22Rv1 (cell line): ENCODE results near the gene CLIP4.

Experiments
- H3K27ac ChIP-seq: fragments of 450-650 bp; 2 replicates; pipeline ENCODE4 v1.5.1; 2017
- ZFX ChIP-seq: fragments of 450-650 bp; IDR thresholded peaks from 2 replicates; pipeline ENCODE4 v1.6.1; 2017; ENCODE audit warnings: antibody characterized with exemption, borderline replicate concordance
- TF ChIP-seq, protein P1 (sequence below): fragments of 450-650 bp; IDR thresholded peaks from 2 replicates; pipeline ENCODE4 v1.5.1; 2017; ENCODE audit warnings: mild to moderate bottlenecking

Gene CLIP4

DNA sequence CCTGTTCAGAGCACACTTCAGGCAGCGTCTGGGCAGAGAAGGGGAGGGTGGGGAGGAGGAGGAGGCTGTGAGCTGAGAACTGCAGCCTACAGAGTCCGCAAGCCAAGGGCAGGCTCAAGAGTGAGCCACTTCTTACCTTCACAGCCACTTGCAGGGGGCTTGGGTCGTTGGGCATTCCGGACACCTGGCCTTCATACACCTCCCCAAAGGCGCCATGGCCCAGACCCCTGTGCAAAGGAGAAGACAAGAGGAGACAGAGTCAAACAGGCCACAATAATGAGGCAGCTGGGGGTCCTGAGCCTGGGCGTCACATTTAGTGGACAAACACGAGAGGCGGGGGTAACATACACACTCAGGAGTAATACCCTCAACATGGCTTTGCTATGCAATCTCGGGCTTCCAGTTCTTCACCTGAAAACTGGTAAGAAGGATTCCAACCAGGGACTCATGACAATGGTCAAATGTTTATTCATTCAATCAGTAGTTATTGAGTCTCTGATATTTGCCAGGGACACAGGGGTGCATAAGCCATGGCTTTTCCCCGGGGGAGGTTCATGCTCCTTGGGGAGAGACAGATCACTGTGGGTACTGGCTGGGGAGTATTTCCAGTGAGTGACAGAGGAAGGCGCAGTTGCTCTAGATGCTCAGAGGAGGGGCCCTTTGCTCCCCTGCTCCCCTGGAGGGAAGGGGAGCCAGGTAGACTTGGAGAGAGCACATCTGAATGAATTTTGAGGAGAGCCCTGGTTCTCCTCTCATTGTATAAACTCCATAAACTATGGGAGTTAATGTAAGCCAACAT is 107.4 kb downstream of the CLIP4 start:
- H3K27ac ChIP-seq: no peak overlapping the region
- TF ChIP-seq, protein P1, sequence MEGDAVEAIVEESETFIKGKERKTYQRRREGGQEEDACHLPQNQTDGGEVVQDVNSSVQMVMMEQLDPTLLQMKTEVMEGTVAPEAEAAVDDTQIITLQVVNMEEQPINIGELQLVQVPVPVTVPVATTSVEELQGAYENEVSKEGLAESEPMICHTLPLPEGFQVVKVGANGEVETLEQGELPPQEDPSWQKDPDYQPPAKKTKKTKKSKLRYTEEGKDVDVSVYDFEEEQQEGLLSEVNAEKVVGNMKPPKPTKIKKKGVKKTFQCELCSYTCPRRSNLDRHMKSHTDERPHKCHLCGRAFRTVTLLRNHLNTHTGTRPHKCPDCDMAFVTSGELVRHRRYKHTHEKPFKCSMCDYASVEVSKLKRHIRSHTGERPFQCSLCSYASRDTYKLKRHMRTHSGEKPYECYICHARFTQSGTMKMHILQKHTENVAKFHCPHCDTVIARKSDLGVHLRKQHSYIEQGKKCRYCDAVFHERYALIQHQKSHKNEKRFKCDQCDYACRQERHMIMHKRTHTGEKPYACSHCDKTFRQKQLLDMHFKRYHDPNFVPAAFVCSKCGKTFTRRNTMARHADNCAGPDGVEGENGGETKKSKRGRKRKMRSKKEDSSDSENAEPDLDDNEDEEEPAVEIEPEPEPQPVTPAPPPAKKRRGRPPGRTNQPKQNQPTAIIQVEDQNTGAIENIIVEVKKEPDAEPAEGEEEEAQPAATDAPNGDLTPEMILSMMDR: no peak
- TF ChIP-seq ZFX: no peak

DNA sequence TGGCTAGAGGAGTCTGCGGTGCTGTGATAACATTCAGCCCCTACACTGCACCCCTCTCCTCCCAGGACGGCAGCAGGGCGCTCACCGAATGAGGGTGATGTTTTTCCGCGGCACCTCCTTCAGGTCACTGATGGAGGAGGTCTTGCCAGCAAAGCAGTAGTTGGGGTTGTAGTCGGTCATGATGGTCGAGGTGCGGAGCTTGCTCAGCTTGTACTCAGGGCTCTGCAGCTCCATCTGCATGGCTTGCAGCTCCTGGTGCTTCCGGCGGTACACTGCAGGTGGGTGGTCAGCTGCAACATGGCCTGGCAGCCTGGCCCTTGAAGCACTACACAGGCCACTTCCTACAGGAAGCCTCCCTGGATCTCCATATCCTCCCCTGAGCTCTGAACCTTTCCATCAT is 108.0 kb downstream of the CLIP4 start:
- H3K27ac ChIP-seq: no peak overlapping the region
- TF ChIP-seq ZFX: no peak
- TF ChIP-seq, protein P1: no peak

DNA sequence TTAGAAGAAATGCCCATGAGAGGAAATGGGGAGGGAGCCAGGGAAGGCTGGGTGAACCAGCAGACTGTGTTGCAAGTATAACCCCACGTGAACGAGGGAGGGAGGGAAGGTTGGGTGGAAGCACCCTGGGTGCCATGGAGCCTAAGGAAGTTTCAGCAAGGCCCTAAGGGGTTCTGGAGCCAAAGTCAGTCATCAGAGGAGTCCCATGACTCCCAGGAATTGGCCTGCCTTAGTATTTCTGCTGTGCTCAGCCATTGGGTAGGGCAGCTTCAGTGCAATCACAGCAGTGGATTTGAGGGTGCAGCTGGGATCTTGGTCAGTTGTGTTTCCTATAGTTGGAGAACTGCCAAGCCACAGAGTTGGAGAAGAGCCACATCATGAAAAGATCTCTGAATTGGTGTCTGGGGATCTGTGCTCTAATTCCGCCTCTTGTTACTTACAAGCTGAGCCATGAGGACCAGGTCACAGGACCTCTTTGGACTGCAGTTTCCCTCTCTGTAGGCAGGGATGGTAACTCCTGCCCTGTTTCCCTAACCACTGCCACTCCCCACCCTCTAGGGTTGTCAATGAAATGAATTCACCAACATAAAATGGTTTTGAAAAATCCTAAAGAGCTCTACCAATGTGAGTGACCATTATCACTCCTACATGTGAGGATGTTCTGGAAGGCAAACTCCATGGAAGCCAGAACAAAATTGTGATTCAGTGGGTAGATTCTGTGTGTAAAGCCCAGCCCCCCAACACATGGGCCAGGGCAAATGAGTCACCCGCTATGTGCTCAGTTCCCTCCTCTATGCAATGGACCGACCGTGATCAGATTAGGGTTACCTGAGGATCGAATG is 108.9 kb downstream of the CLIP4 start:
- no peak for TF ChIP-seq ZFX
- TF ChIP-seq, protein P1: no peak
- no peak overlapping the region for H3K27ac ChIP-seq

DNA sequence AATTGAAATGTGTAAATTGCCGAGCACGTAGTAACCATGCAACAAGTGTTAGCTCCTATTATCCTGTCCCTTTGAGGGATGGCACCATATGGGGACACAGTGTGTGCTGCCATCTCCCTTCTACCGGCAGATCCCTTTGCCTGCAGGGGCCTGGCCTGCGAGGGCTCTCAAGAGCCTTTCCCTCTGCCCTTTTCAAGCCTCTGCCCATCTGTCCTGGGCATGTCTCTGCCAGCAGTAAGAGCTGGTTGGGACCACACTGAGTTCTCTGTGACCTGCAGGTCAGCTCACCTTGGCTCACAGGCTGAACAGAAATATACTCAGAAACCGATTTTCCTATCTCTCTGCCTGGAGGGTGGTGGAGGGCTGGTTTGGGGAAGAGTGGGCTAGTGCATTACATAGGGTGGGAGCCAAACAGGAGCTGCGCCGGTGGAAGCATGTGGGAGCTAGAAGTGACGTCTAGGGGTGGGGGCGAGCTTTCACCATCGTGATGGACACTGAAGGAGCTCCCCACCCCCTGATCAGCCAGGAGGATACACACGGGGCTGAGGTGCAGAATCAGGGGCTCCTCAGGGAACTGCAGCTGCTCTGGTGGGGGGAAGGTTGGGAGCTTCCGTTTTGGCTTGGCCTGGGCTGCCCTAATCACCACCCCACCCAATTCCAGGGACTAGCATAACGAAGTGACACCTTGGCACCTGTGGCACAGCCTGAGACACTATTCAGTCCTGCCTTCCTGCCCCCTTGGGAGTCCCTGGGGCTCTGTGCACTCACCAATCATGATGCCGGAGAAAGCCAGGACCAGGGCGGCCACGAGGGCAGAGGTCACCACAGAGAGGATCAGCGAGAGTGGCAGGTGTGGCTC is 109.7 kb downstream of the CLIP4 start:
- TF ChIP-seq ZFX: no peak
- TF ChIP-seq, protein P1: no peak
- H3K27ac ChIP-seq: no peak overlapping the region

DNA sequence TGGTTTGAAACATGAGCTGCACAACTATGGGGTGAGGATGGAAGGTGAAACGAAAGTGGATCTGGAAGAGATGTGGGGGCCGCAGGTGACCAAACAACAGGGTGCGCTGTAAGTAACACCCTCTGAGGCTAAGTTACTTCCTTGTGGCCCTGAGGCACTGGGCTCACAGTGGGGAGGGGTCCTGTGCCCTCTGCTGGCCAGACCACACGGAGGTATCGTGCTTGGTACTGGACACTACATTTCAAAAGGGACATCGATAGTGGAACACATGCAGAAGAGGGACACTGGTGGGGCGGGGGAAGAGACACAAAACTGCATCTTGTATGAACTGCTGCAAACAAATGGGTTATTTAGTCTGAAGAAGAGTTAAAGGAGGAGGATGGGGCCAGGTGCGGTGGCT is 110.6 kb downstream of the CLIP4 start:
- TF ChIP-seq, protein P1: no peak
- no peak for TF ChIP-seq ZFX
- H3K27ac ChIP-seq: no peak overlapping the region

DNA sequence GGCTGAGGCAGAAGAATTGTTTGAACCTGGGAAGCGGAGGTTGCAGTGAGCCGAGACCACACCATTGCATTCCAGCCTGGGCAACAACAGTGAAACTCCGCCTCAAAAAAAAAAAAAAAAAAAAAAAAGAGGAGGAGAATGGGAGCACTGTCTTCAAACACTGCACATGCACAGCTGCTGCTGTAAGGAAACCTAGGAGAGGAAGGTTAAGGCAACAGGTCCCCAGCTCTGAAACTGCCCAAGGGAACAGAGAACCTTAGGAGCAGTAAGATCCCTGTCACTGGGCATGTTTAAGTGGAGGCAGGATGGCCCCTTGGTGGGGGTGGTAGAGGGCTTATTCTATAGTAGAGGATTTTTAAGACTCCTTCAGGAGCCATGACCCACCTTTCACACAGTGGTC is 111.2 kb downstream of the CLIP4 start:
- TF ChIP-seq ZFX: no peak
- TF ChIP-seq, protein P1: no peak
- no peak overlapping the region for H3K27ac ChIP-seq
